Activated naive CD4-positive, alpha-beta T cell treated with anti-CD3 and anti-CD28 coated beads, Interleukin-2, amount 10 ng/mL, durations not matched to agents 7 days and 5 days (primary cell): ENCODE measurements around the gene DCLK1.

ENCODE experiments used
- CTCF ChIA-PET: fragments of 350-600 bp; sonication (Branson Sonifier 250); formaldehyde crosslinking; loops from one replicate; lab custom pipeline; 2021; ENCODE audit warnings: antibody characterized with exemption; lab: Charles Lee
- DNase-seq: peaks from one replicate; pipeline ENCODE4 v3.0.0-alpha.2; 2020
- H3K27ac Mint-ChIP-seq: one replicate; pipeline ENCODE4 v1.8.0; 2021; ENCODE audit warnings: mild to moderate bottlenecking, moderate library complexity, mixed read lengths
- H3K27me3 Mint-ChIP-seq: one replicate; pipeline ENCODE4 v1.8.0; 2021; ENCODE audit warnings: mild to moderate bottlenecking, mixed read lengths
- H3K36me3 Mint-ChIP-seq: one replicate; pipeline ENCODE4 v1.8.0; 2021; ENCODE audit warnings: mixed read lengths
- H3K4me1 Mint-ChIP-seq: one replicate; pipeline ENCODE4 v1.8.0; 2021; ENCODE audit warnings: mixed read lengths
- H3K4me3 Mint-ChIP-seq: one replicate; pipeline ENCODE4 v1.8.0; 2021; ENCODE audit warnings: mild to moderate bottlenecking, moderate library complexity, mixed read lengths
- H3K9me3 Mint-ChIP-seq: one replicate; pipeline ENCODE4 v1.8.0; 2021; ENCODE audit warnings: mixed read lengths

DCLK1 gene

GRCh38 chr13:35797991-35798390 lies 333.2 kb downstream of the DCLK1 start:
- H3K4me3 Mint-ChIP-seq: no peak overlapping the region
- H3K9me3 Mint-ChIP-seq: no peaks in the 10 kb centered on the region
- H3K4me1 Mint-ChIP-seq: no peaks in the 10 kb centered on the region
- no peak for DNase-seq
- H3K27me3 Mint-ChIP-seq: no peaks in the 10 kb centered on the region
- CTCF ChIA-PET: no interaction called here
- H3K27ac Mint-ChIP-seq: no peak overlapping the region
- H3K36me3 Mint-ChIP-seq: no peaks in the 10 kb centered on the region

DNA sequence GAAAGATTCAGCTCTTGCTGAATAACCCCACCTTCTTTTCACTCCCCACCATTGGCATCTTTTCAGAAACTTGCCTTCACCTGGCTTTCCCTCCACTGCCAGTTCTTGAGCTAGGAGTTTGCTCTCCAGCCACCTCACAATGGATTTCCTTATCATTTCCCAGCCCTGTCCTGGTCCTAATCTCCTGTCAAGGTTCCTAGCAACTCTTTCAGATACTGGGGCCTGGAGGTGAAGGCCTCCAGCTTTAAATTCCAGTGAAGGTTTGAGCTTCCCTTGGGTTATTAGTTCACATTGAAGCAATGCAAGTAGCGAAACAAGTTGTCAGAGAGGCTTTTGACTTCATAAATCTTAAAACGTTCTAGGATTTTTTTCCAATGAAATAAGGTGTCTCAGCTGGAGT lies 333.9 kb downstream of the DCLK1 start:
- Mint-ChIP-seq H3K27ac (no peak overlapping the region), H3K36me3 (no peaks in the 10 kb centered on the region), H3K4me3 (no peak overlapping the region), H3K9me3 (no peaks in the 10 kb centered on the region), H3K4me1 (no peaks in the 10 kb centered on the region), H3K27me3 (no peaks in the 10 kb centered on the region)
- CTCF ChIA-PET: no interaction called here
- DNase-seq: no peak

- H3K4me3 Mint-ChIP-seq: no peak overlapping the region
- H3K9me3 Mint-ChIP-seq: no peaks in the 10 kb centered on the region
- no peak overlapping the region for H3K27ac Mint-ChIP-seq
- no peaks in the 10 kb centered on the region for H3K36me3 Mint-ChIP-seq
- no peaks in the 10 kb centered on the region for H3K4me1 Mint-ChIP-seq
- no peaks in the 10 kb centered on the region for H3K27me3 Mint-ChIP-seq
- DNase-seq: no peak
- CTCF ChIA-PET: no interaction called here
Observed at GRCh38 chr13:35796623-35797022, 334.6 kb downstream of the DCLK1 start.

GRCh38 chr13:35794734-35795389 lies 336.3 kb downstream of the DCLK1 start:
- H3K27ac Mint-ChIP-seq: no peak overlapping the region
- DNase-seq: no peak
- no peaks in the 10 kb centered on the region for H3K36me3 Mint-ChIP-seq
- no peak overlapping the region for H3K4me3 Mint-ChIP-seq
- CTCF ChIA-PET: no interaction called here
- no peaks in the 10 kb centered on the region for H3K27me3 Mint-ChIP-seq
- H3K9me3 Mint-ChIP-seq: no peaks in the 10 kb centered on the region
- no peaks in the 10 kb centered on the region for H3K4me1 Mint-ChIP-seq

DNA sequence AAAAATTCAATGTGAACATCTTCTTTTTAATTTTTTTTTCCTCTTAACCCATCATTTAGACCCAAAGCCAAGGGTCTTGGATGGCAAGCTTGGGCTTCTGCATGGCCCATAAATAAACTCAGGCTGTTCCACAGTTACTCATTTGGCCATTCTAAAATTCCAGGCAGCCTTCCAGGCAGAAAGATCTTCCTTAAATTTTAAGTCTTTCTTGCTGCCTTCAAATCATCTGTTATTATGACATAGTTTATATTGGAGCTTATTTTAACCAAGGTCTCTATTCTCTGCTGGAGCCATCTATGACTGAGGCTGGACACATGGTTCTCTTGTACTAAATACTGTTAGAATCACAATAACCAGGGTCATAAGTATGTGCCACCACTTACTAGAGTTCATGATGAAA lies 337.4 kb downstream of the DCLK1 start:
- DNase-seq: no peak
- H3K4me1 Mint-ChIP-seq: no peaks in the 10 kb centered on the region
- H3K36me3 Mint-ChIP-seq: no peaks in the 10 kb centered on the region
- H3K27ac Mint-ChIP-seq: no peak overlapping the region
- CTCF ChIA-PET: no interaction called here
- no peaks in the 10 kb centered on the region for H3K27me3 Mint-ChIP-seq
- H3K4me3 Mint-ChIP-seq: no peak overlapping the region
- no peaks in the 10 kb centered on the region for H3K9me3 Mint-ChIP-seq

- Mint-ChIP-seq H3K36me3 (no peaks in the 10 kb centered on the region), H3K4me3 (no peak overlapping the region), H3K4me1 (no peaks in the 10 kb centered on the region), H3K27ac (no peak overlapping the region), H3K9me3 (no peaks in the 10 kb centered on the region), H3K27me3 (no peaks in the 10 kb centered on the region)
- CTCF ChIA-PET: no interaction called here
- no peak for DNase-seq
Observed at GRCh38 chr13:35792911-35793310, 338.3 kb downstream of the DCLK1 start.

DNA sequence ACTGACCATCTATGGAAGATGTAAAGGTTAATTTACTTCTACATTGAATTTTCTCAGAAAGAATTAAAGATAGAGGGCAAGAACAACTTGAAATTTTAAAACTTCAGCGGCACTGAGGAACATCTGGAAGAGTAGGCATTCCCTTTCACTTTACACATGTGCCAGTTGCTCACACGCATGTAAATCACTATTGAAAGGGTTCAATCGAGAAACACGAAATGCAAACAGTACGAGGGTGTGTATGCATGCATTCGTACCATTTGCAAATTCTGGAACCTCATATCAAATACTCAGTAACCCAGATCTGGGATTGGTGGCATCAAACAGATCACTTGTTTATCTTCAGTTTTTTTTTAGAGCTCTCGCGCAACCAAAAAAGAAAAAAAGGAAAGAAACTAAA lies 339.2 kb downstream of the DCLK1 start:
- Mint-ChIP-seq H3K36me3 (no peaks in the 10 kb centered on the region), H3K27ac (no peak overlapping the region), H3K27me3 (no peaks in the 10 kb centered on the region), H3K4me3 (no peak overlapping the region), H3K4me1 (no peaks in the 10 kb centered on the region), H3K9me3 (no peaks in the 10 kb centered on the region)
- DNase-seq: no peak
- CTCF ChIA-PET: interaction anchor here (0.6 kb wide), 1 partner anchor 10 kb away, joined by 4 read pairs; no protein-coding TSS in a partner anchor

DNA sequence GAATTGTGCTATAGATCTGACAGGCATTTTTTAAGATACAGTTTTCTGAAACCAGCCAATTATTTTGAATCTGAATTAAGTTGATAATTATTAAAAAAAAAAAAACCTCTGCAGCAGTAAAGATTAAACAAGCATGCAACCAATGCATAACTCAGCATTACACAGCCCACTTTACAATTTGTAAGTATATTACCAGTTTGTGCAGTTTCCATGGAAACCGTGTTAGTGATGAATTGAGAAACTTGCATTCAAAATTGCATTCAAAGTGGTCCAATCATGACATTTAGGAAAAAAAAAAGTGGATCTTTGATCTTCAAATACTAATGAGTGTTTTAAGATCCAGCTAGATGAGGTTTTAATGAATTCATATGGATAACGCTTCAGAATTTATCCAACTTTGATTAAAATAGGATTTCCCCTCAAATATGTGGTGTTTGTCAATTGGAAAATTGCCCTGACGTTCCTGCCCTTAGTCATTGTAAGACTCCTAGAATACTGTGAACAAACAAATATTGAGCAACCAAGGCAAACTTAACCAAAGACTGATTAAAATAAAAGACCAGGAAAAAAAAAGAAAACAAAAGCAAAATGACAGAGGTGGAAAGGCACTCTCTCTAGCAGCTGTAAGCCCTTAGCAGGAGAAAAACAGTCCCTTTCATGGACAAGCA lies 339.9 kb downstream of the DCLK1 start:
- no peaks in the 10 kb centered on the region for H3K36me3 Mint-ChIP-seq
- H3K27ac Mint-ChIP-seq: no peak overlapping the region
- no peaks in the 10 kb centered on the region for H3K27me3 Mint-ChIP-seq
- no peak for DNase-seq
- no peaks in the 10 kb centered on the region for H3K4me1 Mint-ChIP-seq
- CTCF ChIA-PET: interaction anchor here (0.6 kb wide), 1 partner anchor 11 kb away, joined by 4 read pairs; no protein-coding TSS in a partner anchor
- no peak overlapping the region for H3K4me3 Mint-ChIP-seq
- no peaks in the 10 kb centered on the region for H3K9me3 Mint-ChIP-seq

- H3K27me3 Mint-ChIP-seq: no peaks in the 10 kb centered on the region
- DNase-seq: no peak
- H3K9me3 Mint-ChIP-seq: no peaks in the 10 kb centered on the region
- no peak overlapping the region for H3K4me3 Mint-ChIP-seq
- H3K4me1 Mint-ChIP-seq: no peaks in the 10 kb centered on the region
- H3K36me3 Mint-ChIP-seq: no peaks in the 10 kb centered on the region
- CTCF ChIA-PET: interaction anchor here (0.6 to 1.1 kb wide), 2 partner anchors 9 to 1029 kb away, joined by 4 to 8 read pairs; no protein-coding TSS in a partner anchor
- H3K27ac Mint-ChIP-seq: no peak overlapping the region
Observed at GRCh38 chr13:35789335-35790165, 341.6 kb downstream of the DCLK1 start.

GRCh38 chr13:35787937-35788336 lies 343.2 kb downstream of the DCLK1 start:
- Mint-ChIP-seq H3K4me3 (no peak overlapping the region), H3K27ac (no peak overlapping the region), H3K27me3 (no peaks in the 10 kb centered on the region), H3K4me1 (no peaks in the 10 kb centered on the region), H3K36me3 (no peaks in the 10 kb centered on the region), H3K9me3 (no peaks in the 10 kb centered on the region)
- CTCF ChIA-PET: no interaction called here
- no peak for DNase-seq

DNA sequence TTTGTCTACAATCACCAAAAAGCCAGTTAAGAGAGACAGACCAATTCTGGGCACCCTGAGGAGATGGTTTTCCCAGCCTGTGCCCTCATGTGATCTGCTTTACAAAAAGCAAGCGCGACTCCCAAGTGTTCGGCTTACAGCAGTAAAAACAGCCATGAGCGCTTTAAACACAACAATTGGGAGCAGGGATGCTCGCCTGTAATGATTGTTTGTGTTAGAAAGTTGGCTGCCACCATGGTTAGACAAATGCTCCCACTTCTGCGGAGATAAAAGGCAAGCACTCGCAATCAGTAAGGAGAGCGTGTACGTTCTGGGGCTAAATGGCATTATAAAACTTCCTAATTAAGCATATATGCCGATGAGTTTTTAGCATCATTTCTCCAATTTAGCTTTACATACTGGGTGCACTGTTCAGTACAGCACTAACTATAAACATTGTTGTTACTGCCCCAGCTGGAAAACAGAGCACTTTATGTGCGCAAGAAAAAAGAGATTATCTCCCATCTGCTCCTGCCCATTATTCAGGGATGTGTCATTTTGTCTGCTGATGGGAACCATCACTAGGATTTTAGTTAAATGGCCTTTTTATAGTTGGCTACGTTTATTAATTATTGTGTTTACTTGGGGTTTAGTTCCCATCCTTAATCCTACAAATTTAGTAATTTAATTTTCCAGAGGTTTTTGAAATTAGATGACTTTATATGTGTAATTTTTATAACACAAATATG lies 345.4 kb downstream of the DCLK1 start:
- H3K4me1 Mint-ChIP-seq: no peaks in the 10 kb centered on the region
- H3K36me3 Mint-ChIP-seq: no peaks in the 10 kb centered on the region
- no peak overlapping the region for H3K27ac Mint-ChIP-seq
- H3K27me3 Mint-ChIP-seq: no peaks in the 10 kb centered on the region
- no peaks in the 10 kb centered on the region for H3K9me3 Mint-ChIP-seq
- CTCF ChIA-PET: no interaction called here
- no peak overlapping the region for H3K4me3 Mint-ChIP-seq
- DNase-seq: no peak

DNA sequence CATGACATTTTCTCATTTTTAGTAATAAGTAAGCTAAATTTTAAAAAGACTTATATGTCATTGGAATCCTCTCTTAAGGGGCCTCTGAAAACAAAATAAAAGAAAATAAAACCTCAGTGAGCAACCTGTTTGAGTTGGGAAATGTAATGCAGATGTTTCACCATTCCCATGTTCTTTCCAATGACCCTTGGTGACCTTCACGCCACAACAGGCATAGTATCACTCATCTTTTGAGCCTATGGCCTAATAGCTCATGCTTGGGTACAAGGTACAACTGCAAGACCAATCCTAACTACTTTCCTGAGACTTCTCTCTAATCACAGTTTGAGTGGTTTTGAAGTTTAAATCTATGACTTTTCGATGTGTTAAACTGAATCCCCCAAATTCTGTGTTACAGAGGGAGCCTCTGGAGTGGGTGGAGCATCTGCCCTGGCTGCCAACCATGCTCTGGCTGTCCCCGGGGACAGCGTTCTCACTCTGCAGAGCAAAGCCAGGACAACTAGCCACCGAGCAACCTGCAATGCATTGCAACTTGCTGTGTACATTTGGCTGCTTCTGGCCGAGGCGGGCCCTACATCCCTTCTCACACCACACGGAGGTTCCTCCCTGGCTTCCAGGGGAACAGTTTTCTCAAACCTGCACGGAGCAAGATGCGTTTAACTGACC lies 346.8 kb downstream of the DCLK1 start:
- DNase-seq: no peak
- no peak overlapping the region for H3K4me3 Mint-ChIP-seq
- H3K27me3 Mint-ChIP-seq: no peaks in the 10 kb centered on the region
- CTCF ChIA-PET: no interaction called here
- H3K4me1 Mint-ChIP-seq: no peaks in the 10 kb centered on the region
- H3K9me3 Mint-ChIP-seq: no peaks in the 10 kb centered on the region
- H3K36me3 Mint-ChIP-seq: no peaks in the 10 kb centered on the region
- H3K27ac Mint-ChIP-seq: no peak overlapping the region

- H3K27me3 Mint-ChIP-seq: no peaks in the 10 kb centered on the region
- CTCF ChIA-PET: no interaction called here
- H3K36me3 Mint-ChIP-seq: no peaks in the 10 kb centered on the region
- H3K4me1 Mint-ChIP-seq: no peaks in the 10 kb centered on the region
- H3K9me3 Mint-ChIP-seq: no peaks in the 10 kb centered on the region
- no peak for DNase-seq
- no peak overlapping the region for H3K27ac Mint-ChIP-seq
- H3K4me3 Mint-ChIP-seq: no peak overlapping the region
Observed at GRCh38 chr13:35782793-35783192, 348.4 kb downstream of the DCLK1 start.
